Mesendoderm (in vitro differentiated cells): ENCODE data around the gene MUL1.

ENCODE experiments used
- DNase-seq: peaks from one replicate; pipeline ENCODE4 v3.0.0; 2013
- H2AK5ac ChIP-seq: 2 replicates; pipeline ENCODE4 v1.6.1; 2013; ENCODE audit warnings: low read length, inconsistent platforms
- H2BK120ac ChIP-seq: 2 replicates; pipeline ENCODE4 v1.6.1; 2013; ENCODE audit warnings: low read depth, mild to moderate bottlenecking, low read length, moderate library complexity, mixed read lengths
- H2BK15ac ChIP-seq: replicated peaks from 2 replicates; pipeline ENCODE4 v1.6.1; 2013; ENCODE audit warnings: low read depth, mild to moderate bottlenecking, moderate library complexity
- H2BK5ac ChIP-seq: 2 replicates; pipeline ENCODE4 v1.6.1; 2013; ENCODE audit warnings: low read length, inconsistent platforms
- H3K18ac ChIP-seq: 2 replicates; pipeline ENCODE4 v1.6.1; 2013; ENCODE audit warnings: mild to moderate bottlenecking, low read length, mixed read lengths
- H3K23ac ChIP-seq: one replicate; pipeline ENCODE4 v1.6.1; 2013; ENCODE audit warnings: low read length
- H3K27ac ChIP-seq: 2 replicates; pipeline ENCODE4 v1.5.1; 2013; ENCODE audit warnings: low read depth, mild to moderate bottlenecking, inconsistent platforms, low read length, moderate library complexity
- H3K27me3 ChIP-seq: 2 replicates; pipeline ENCODE4 v1.6.1; 2013; ENCODE audit warnings: low read length, control low read depth, mild to moderate bottlenecking, inconsistent platforms; ENCODE audit not compliant: insufficient read depth, poor library complexity
- H3K36me3 ChIP-seq: 2 replicates; pipeline ENCODE4 v1.6.1; 2013; ENCODE audit warnings: low read length, inconsistent platforms; ENCODE audit not compliant: control insufficient read depth, insufficient read depth
- H3K4ac ChIP-seq: one replicate; pipeline ENCODE4 v1.6.1; 2013; ENCODE audit warnings: low read depth, mild to moderate bottlenecking, low read length, moderate library complexity
- H3K4me1 ChIP-seq: 2 replicates; pipeline ENCODE4 v1.6.1; 2013; ENCODE audit warnings: low read depth, low read length, inconsistent platforms; ENCODE audit not compliant: control insufficient read depth
- H3K4me2 ChIP-seq: 2 replicates; pipeline ENCODE4 v1.6.1; 2013; ENCODE audit warnings: low read length
- H3K4me3 ChIP-seq: 2 replicates; pipeline ENCODE4 v1.5.1; 2013; ENCODE audit warnings: mild to moderate bottlenecking, low read length
- H3K56ac ChIP-seq: one replicate; pipeline ENCODE4 v1.6.1; 2013; ENCODE audit warnings: low read length
- H3K79me1 ChIP-seq: 2 replicates; pipeline ENCODE4 v1.6.1; 2013; ENCODE audit warnings: low read length, inconsistent platforms
- H3K79me2 ChIP-seq: 2 replicates; pipeline ENCODE4 v1.6.1; 2013; ENCODE audit warnings: mild to moderate bottlenecking, low read length; ENCODE audit not compliant: control insufficient read depth, insufficient read depth
- H3K9ac ChIP-seq: 2 replicates; pipeline ENCODE4 v1.6.1; 2013; ENCODE audit warnings: low read length, inconsistent platforms
- H4K5ac ChIP-seq: one replicate; pipeline ENCODE4 v1.6.1; 2013; ENCODE audit warnings: low read length
- H4K8ac ChIP-seq: one replicate; pipeline ENCODE4 v1.6.1; 2013; ENCODE audit warnings: low read depth, mild to moderate bottlenecking, control low read depth, low read length, moderate library complexity
- WGBS: extraction: QIAGEN DNeasy Blood & Tissue Kit; methylation state at CpG from one replicate; pipeline ENCODE4 v1.1.7; 2013; ENCODE audit warnings: low lambda C conversion rate, missing lambda C conversion rate; ENCODE audit not compliant: insufficient coverage; ENCODE audit errors: extremely low coverage; 5-methylcytosine and 5-hydroxymethylcytosine counted together

MUL1 gene

GRCh38 chr1:20493309-20493708 is 14.6 kb downstream of the MUL1 start:
- Histone ChIP-seq H3K27me3 (no peaks in the 10 kb centered on the region), H3K4ac (no peak overlapping the region), H2BK5ac (no peak overlapping the region), H3K36me3 (no peaks in the 10 kb centered on the region), H2BK120ac (no peak overlapping the region), H3K9ac (no peak overlapping the region), H3K4me3 (no peak overlapping the region), H3K18ac (no peak overlapping the region), H3K27ac (no peak overlapping the region), H3K4me2 (no peak overlapping the region), H3K23ac (no peak overlapping the region), H3K79me1 (no peaks in the 10 kb centered on the region), H3K79me2 (no peaks in the 10 kb centered on the region), H4K8ac (no peak overlapping the region), H3K56ac (no peak overlapping the region), H2AK5ac (no peak overlapping the region), H4K5ac (no peak overlapping the region), H3K4me1 (no peaks in the 10 kb centered on the region), H2BK15ac (no peak overlapping the region)
- DNase-seq, result no peak
- no CpG with 5 or more reads among the region's 5 CpGs for WGBS

GRCh38 chr1:20492751-20493150 is 15.2 kb downstream of the MUL1 start:
- DNase-seq, result no peak
- Histone ChIP-seq H2BK5ac (no peak overlapping the region), H4K5ac (no peak overlapping the region), H3K79me2 (no peaks in the 10 kb centered on the region), H2BK120ac (no peak overlapping the region), H3K18ac (no peak overlapping the region), H2AK5ac (no peak overlapping the region), H3K56ac (no peak overlapping the region), H3K4me1 (no peaks in the 10 kb centered on the region), H3K79me1 (no peaks in the 10 kb centered on the region), H3K27me3 (no peaks in the 10 kb centered on the region), H3K9ac (no peak overlapping the region), H2BK15ac (no peak overlapping the region), H3K36me3 (no peaks in the 10 kb centered on the region), H3K4me3 (no peak overlapping the region), H3K27ac (no peak overlapping the region), H3K4me2 (no peak overlapping the region), H3K23ac (no peak overlapping the region), H3K4ac (no peak overlapping the region), H4K8ac (no peak overlapping the region)
- WGBS, result no CpG with 5 or more reads among the region's 7 CpGs

DNA sequence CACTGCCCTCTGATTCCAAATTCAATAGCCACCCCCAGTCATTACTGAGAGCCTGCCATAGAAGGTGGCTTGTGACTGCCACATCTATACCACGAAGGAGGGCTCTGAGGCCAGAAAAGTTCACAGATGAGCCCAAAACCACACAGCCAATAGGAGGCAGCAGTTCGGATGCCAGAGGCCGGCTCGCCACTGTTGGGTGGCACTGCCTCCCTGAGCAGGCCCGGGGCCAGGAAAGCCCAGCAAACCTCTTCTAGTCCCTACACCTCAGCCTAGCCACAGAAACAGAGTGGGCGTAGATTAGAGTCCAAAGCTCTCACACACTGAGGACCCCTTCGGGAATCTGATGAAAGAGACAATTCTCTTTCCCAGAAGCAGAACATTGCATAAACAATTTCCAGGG is 16.1 kb downstream of the MUL1 start:
- no CpG with 5 or more reads among the region's 7 CpGs for WGBS
- Histone ChIP-seq H3K18ac (no peak overlapping the region), H2BK120ac (no peak overlapping the region), H3K56ac (no peak overlapping the region), H3K36me3 (no peaks in the 10 kb centered on the region), H4K5ac (no peak overlapping the region), H2BK5ac (no peak overlapping the region), H3K79me2 (no peaks in the 10 kb centered on the region), H3K4me2 (no peak overlapping the region), H3K9ac (no peak overlapping the region), H3K23ac (no peak overlapping the region), H4K8ac (no peak overlapping the region), H3K4ac (no peak overlapping the region), H2BK15ac (no peak overlapping the region), H3K27me3 (peaks cover 4% of the 10 kb centered on the region), H3K79me1 (no peaks in the 10 kb centered on the region), H3K4me1 (no peaks in the 10 kb centered on the region), H3K27ac (no peak overlapping the region), H3K4me3 (no peak overlapping the region), H2AK5ac (no peak overlapping the region)
- no peak for DNase-seq

DNA sequence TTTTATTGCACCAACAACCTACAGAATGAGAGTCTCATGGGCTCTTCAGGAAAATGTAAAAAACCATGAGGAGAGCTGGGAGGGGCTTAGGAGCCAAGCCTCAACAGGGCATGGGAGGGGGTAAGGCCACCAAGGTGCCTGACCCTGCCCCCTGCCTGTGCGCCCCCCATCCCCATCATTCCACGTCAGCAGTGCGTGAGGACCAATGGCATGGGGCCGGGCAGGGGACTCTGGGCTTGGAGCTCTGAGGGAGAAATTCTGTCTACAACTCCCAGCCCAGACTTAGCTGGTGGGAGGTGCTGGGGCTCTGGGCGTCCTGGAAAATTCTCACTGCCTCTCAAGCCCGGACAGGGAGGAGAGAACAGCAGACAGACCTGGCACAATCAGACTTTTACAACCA is 16.8 kb downstream of the MUL1 start:
- Histone ChIP-seq H3K36me3 (no peaks in the 10 kb centered on the region), H3K23ac (no peak overlapping the region), H2AK5ac (no peak overlapping the region), H3K18ac (no peak overlapping the region), H3K4me3 (no peak overlapping the region), H3K4ac (no peak overlapping the region), H2BK5ac (no peak overlapping the region), H3K79me1 (no peaks in the 10 kb centered on the region), H4K8ac (no peak overlapping the region), H3K4me2 (no peak overlapping the region), H3K27ac (no peak overlapping the region), H4K5ac (no peak overlapping the region), H3K4me1 (no peaks in the 10 kb centered on the region), H3K27me3 (peaks cover 4% of the 10 kb centered on the region), H2BK15ac (no peak overlapping the region), H3K79me2 (no peaks in the 10 kb centered on the region), H3K56ac (no peak overlapping the region), H2BK120ac (no peak overlapping the region), H3K9ac (no peak overlapping the region)
- no CpG with 5 or more reads among the region's 6 CpGs for WGBS
- DNase-seq, result no peak

DNA sequence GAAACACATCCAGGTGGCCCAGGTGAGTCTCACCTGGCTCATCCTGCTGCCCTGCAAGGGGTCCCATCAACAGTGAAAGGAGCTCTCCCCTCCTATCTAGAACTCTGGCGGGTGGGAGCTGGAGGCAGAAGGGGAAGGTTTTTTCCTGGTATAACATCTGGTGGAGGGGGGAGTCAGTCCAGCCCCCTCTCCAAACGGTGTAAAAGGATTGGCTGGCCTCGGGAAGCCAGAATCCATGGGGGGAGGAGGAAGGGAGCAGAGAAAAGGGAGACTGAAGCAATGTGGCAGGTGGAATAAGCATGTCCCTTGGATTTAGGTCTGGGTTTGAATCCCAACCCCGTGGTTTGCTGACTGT is 20.7 kb downstream of the MUL1 start:
- no peak overlapping the region for H3K9ac ChIP-seq
- H3K79me2 ChIP-seq, result no peaks in the 10 kb centered on the region
- H4K8ac ChIP-seq, result no peak overlapping the region
- no peak overlapping the region for H2BK15ac ChIP-seq
- H3K18ac ChIP-seq, result no peak overlapping the region
- no peaks in the 10 kb centered on the region for H3K79me1 ChIP-seq
- no peak overlapping the region for H3K4me3 ChIP-seq
- WGBS, result no CpG with 5 or more reads among the region's 4 CpGs
- H2AK5ac ChIP-seq, result no peak overlapping the region
- H3K23ac ChIP-seq, result no peak overlapping the region
- DNase-seq, result peak; percentile 57
- H3K4ac ChIP-seq, result no peak overlapping the region
- H2BK5ac ChIP-seq, result no peak overlapping the region
- no peaks in the 10 kb centered on the region for H3K36me3 ChIP-seq
- peaks cover 1% of the 10 kb centered on the region for H3K4me1 ChIP-seq
- no peak overlapping the region for H2BK120ac ChIP-seq
- peak overlapping the region; percentile 82 for H3K4me2 ChIP-seq
- peak overlapping the region; percentile 88 for H3K56ac ChIP-seq
- no peak overlapping the region for H4K5ac ChIP-seq
- H3K27me3 ChIP-seq, result peaks cover 4% of the 10 kb centered on the region
- no peak overlapping the region for H3K27ac ChIP-seq

DNA sequence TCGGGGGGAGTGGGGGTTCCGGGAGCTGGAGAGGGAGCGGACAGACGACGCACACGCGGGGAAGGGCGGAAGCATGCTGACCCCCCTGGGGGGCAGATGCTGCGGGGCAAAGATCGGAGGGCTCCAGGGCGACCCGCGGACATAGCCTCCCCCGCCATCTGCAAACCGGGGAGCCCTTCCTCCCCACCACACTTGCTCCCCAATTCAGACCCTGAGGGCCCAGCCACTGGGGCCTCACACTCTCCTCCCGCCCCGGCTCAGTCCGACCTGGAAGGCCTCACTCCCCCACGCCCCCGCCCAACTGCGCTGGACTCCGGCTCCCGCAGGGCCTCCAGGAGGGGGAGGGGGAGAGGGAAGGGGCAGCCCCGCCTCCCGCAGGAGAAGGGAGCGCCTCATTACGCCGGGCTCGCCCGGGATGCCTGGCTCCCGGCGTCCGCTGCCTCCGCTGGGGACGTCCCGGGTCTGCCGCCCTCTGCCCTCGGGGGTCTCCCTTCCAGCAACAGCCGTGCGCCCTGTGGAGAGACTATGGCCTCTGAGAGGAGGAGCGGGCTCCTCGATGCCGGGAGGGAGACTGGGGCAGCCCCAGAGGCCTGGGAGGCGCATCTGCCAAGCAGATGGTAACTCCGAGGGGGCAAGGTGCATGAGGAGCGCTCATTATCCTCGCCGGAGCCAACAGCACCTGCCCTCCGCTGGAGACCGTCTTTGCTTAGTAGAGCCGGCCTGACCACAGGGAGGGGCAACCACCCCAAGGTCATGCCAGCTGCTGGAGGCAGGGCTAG is 21.3 kb downstream of the MUL1 start:
- no peak overlapping the region for H3K4ac ChIP-seq
- H3K56ac ChIP-seq, result peak overlapping the region; percentile 88
- peak; percentile 78 for DNase-seq
- H2AK5ac ChIP-seq, result no peak overlapping the region
- WGBS, result no CpG with 5 or more reads among the region's 51 CpGs
- no peak overlapping the region for H3K27ac ChIP-seq
- peak overlapping the region; percentile 46 for H3K4me3 ChIP-seq
- H4K5ac ChIP-seq, result no peak overlapping the region
- peak overlapping the region; percentile 82 for H3K4me2 ChIP-seq
- H2BK120ac ChIP-seq, result peak overlapping the region; percentile 78
- peak overlapping the region; percentile 86 for H3K18ac ChIP-seq
- no peaks in the 10 kb centered on the region for H3K36me3 ChIP-seq
- H3K79me1 ChIP-seq, result no peaks in the 10 kb centered on the region
- H3K4me1 ChIP-seq, result peaks cover 1% of the 10 kb centered on the region
- H2BK15ac ChIP-seq, result no peak overlapping the region
- peak overlapping the region; percentile 59 for H3K9ac ChIP-seq
- H2BK5ac ChIP-seq, result no peak overlapping the region
- peaks cover 4% of the 10 kb centered on the region for H3K27me3 ChIP-seq
- H4K8ac ChIP-seq, result no peak overlapping the region
- H3K79me2 ChIP-seq, result no peaks in the 10 kb centered on the region
- H3K23ac ChIP-seq, result no peak overlapping the region
